PC-9 (cell line): ENCODE measurements around the gene MATK. TPM values are rescaled to one million over a fixed set of nuclear protein-coding genes. Genes with fewer than 3 reads are reported as not detected.

Source experiments
- BruUV-seq: library from RNA; stranded (reverse); fragments of 400-500 nt; replicated peaks from 2 replicates; lab custom pipeline; 2021; lab: Mats Ljungman, UMichigan
- CTCF ChIA-PET: fragments of 300-600 bp; sonication (Branson Sonifier 250); formaldehyde crosslinking; loops from one replicate; lab custom pipeline; 2022; ENCODE audit warnings: antibody characterized with exemption; lab: Charles Lee
- POLR2A ChIA-PET: fragments of 300-600 bp; sonication (Branson Sonifier 250); formaldehyde crosslinking; loops from one replicate; lab custom pipeline; 2022; ENCODE audit warnings: antibody characterized with exemption; ENCODE audit not compliant: unreplicated experiment; lab: Charles Lee
- DNase-seq, 2 experiments: peaks; one replicate each; pipeline versions ENCODE4 v3.0.0 to v3.0.0-alpha.2; 2015 to 2022; ENCODE audit warnings: mixed read lengths in 1 of 2
- H2AFZ ChIP-seq: fragments of 200-600 bp; sonication (generic); 2 replicates; pipeline ENCODE4 v1.8.1; 2017; ENCODE audit warnings: antibody characterized with exemption
- H3F3A ChIP-seq: fragments of 200-600 bp; sonication (generic); 2 replicates; pipeline ENCODE4 v1.8.1; 2017; ENCODE audit warnings: antibody characterized with exemption, mild to moderate bottlenecking, low read depth; ENCODE audit not compliant: insufficient read depth
- H3K27ac ChIP-seq: fragments of 200-600 bp; sonication (generic); 2 replicates; pipeline ENCODE4 v1.6.1; 2016; ENCODE audit warnings: mixed run types
- H3K27me3 ChIP-seq: fragments of 200-600 bp; sonication (generic); 2 replicates; pipeline ENCODE4 v1.6.1; 2016; ENCODE audit warnings: low read depth, mixed run types; ENCODE audit not compliant: insufficient read depth
- H3K36me3 ChIP-seq: fragments of 200-600 bp; sonication (generic); 2 replicates; pipeline ENCODE4 v1.6.1; 2016; ENCODE audit warnings: low read depth, mixed run types
- H3K4me1 ChIP-seq: fragments of 200-600 bp; sonication (generic); replicated peaks from 2 replicates; pipeline ENCODE4 v1.6.1; 2016; ENCODE audit warnings: mixed run types; ENCODE audit not compliant: insufficient read depth
- H3K4me2 ChIP-seq: fragments of 200-600 bp; sonication (generic); 2 replicates; pipeline ENCODE4 v1.6.1; 2017; ENCODE audit warnings: mixed run types
- H3K4me3 ChIP-seq: fragments of 200-600 bp; sonication (generic); 2 replicates; pipeline ENCODE4 v1.6.1; 2016; ENCODE audit warnings: mixed run types
- H3K79me2 ChIP-seq: fragments of 200-600 bp; sonication (generic); 2 replicates; pipeline ENCODE4 v1.6.1; 2017; ENCODE audit warnings: low read depth, mixed run types
- H3K9me2 ChIP-seq: fragments of 200-600 bp; sonication (generic); 2 replicates; pipeline ENCODE4 v1.8.1; 2017; ENCODE audit warnings: mild to moderate bottlenecking; ENCODE audit not compliant: insufficient read depth
- H3K9me3 ChIP-seq: fragments of 200-600 bp; sonication (generic); 2 replicates; pipeline ENCODE4 v1.8.1; 2016; ENCODE audit warnings: low read depth; ENCODE audit not compliant: insufficient read depth
- H4K20me1 ChIP-seq: fragments of 200-600 bp; sonication (generic); 2 replicates; pipeline ENCODE4 v1.8.1; 2017; ENCODE audit not compliant: insufficient read depth
- EZH2 ChIP-seq: fragments of 200-600 bp; sonication (generic); IDR thresholded peaks from 2 replicates; pipeline ENCODE4 v1.8.0; 2017; ENCODE audit warnings: antibody characterized with exemption, low read depth
- intact Hi-C: fragments of 100-400 bp; cut with micrococcal nuclease; formaldehyde crosslinking; loops from one replicate; pipeline ENCODE4 v1.10.0; 2022; ENCODE audit not compliant: unreplicated experiment
- total RNA-seq: library from RNA; stranded (reverse); gene quantifications from 2 replicates; pipeline ENCODE4 v1.2.3, GENCODE V29; 2021
- TF ChIP-seq, protein P1 (sequence below): fragments of 200-600 bp; sonication (generic); conservative IDR thresholded peaks from 2 replicates; pipeline ENCODE4 v1.6.1; 2017; ENCODE audit warnings: mixed run types, antibody characterized with exemption, mild to moderate bottlenecking, moderate library complexity

The MATK gene
- total RNA-seq, 1 experiment from 2014 or later, result not detected

DNA sequence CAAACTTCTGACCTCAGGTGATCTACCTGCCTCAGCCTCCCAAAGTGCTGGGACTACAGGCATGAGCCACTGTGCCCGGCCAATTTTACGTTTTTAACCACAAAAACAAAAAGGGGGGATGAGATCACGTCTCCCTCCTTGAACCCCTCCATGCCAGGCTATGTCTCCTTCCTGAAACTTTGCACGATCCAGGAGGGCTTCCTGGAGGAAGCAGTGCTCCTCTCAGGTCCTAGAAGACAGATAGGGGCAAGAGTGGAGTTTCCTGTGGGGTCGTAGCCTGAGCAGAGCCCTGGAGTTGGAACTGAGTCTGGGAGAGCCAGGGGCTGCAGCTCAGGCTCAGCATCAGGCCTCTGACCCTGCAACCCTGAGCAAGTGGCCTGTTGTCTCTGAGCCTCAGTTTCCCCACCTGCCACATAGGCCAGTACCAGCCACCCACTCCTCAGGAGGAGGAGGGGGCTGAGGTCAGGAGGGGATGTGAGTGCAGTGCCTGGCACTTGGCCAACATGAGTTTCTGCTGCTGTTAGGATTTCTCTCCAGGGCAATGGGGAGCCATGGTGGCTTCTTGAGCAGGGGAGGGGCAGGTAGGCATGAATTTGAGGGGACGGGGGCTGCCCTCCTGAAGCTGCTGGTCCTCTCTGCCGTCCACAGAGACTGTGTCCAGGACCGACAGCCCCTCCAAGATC lies 40.7 kb downstream of the MATK start:
- Histone ChIP-seq H4K20me1 (no peaks in the 10 kb centered on the region; the same call in 1 of the 2 replicates), H2AFZ (no peak overlapping the region), H3K9me2 (no peaks in the 10 kb centered on the region), H3K4me1 (no peaks in the 10 kb centered on the region), H3K79me2 (no peaks in the 10 kb centered on the region), H3F3A (no peaks in the 10 kb centered on the region), H3K4me2 (no peak overlapping the region), H3K9me3 (no peaks in the 10 kb centered on the region), H3K4me3 (no peak overlapping the region), H3K36me3 (no peaks in the 10 kb centered on the region), H3K27ac (no peak overlapping the region), H3K27me3 (no peaks in the 10 kb centered on the region)
- BruUV-seq, result no TSS peak
- CTCF ChIA-PET, result no interaction called here
- intact Hi-C loops, result no loop called here
- DNase-seq, result no peak
- POLR2A ChIA-PET, result no interaction called here
- TF ChIP-seq, protein P1, sequence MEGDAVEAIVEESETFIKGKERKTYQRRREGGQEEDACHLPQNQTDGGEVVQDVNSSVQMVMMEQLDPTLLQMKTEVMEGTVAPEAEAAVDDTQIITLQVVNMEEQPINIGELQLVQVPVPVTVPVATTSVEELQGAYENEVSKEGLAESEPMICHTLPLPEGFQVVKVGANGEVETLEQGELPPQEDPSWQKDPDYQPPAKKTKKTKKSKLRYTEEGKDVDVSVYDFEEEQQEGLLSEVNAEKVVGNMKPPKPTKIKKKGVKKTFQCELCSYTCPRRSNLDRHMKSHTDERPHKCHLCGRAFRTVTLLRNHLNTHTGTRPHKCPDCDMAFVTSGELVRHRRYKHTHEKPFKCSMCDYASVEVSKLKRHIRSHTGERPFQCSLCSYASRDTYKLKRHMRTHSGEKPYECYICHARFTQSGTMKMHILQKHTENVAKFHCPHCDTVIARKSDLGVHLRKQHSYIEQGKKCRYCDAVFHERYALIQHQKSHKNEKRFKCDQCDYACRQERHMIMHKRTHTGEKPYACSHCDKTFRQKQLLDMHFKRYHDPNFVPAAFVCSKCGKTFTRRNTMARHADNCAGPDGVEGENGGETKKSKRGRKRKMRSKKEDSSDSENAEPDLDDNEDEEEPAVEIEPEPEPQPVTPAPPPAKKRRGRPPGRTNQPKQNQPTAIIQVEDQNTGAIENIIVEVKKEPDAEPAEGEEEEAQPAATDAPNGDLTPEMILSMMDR, result no peak
- TF ChIP-seq EZH2, result no peak

DNA sequence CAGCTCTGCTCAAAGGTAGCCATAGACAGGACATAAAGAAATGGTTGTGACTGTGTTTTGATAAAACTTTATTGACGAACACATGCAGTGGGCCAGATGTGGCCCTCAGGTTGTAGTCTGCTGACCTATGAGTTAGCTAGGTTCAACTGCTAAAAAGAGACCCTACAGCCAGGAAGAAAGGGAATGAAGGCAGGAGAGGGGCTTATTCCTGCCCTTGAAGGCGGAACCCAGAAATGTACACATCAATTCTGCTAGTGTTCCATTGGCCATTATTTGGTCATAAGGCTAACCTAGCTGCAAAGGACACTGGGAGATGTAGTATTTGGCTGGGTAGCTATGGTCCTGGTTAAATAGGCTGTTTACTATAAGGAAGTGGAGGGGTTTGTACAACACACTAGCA lies 42.7 kb downstream of the MATK start:
- CTCF ChIA-PET, result interaction anchor here (0.6 kb wide), 1 partner anchor 666 kb away, joined by 13 read pairs; no protein-coding TSS in a partner anchor
- DNase-seq, result no peak

DNA sequence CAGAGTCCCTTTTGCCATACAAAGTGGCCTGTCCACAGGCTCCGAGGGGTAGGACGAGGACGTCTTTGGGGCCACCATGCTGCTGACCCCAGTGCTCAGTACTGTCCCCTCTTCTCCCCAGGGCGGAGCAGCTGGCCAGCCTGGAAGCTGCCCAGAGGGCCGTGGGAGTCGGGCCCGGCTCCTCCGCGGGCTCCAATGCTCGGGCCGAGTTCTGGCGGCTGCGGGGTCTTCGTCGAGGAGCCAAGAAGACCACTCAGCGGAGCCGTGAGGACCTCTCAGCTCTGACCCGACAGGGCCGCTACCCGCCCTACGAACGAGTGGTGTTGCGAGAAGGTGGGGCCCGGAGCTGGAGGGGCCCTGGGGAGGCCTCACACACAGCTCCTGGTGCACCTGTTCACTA lies 45.8 kb downstream of the MATK start:
- CTCF ChIA-PET, result no interaction called here
- DNase-seq, result no peak
- H3K9me2 ChIP-seq, result no peaks in the 10 kb centered on the region
- intact Hi-C loops, result no loop called here
- H3K27me3 ChIP-seq, result no peaks in the 10 kb centered on the region
- POLR2A ChIA-PET, result no interaction called here
- no peaks in the 10 kb centered on the region for H3K79me2 ChIP-seq
- H3K27ac ChIP-seq, result no peak overlapping the region
- no peak for TF ChIP-seq EZH2
- TF ChIP-seq, protein P1, result no peak
- BruUV-seq, result no TSS peak
- H4K20me1 ChIP-seq, result no peaks in the 10 kb centered on the region; the same call in 1 of the 2 replicates
- no peaks in the 10 kb centered on the region for H3K9me3 ChIP-seq
- no peak overlapping the region for H2AFZ ChIP-seq
- H3K4me1 ChIP-seq, result no peaks in the 10 kb centered on the region
- no peak overlapping the region for H3K4me3 ChIP-seq
- H3F3A ChIP-seq, result no peaks in the 10 kb centered on the region
- H3K36me3 ChIP-seq, result no peaks in the 10 kb centered on the region
- H3K4me2 ChIP-seq, result no peak overlapping the region

More for the DNA sequence above, 42.7 kb downstream of the MATK start:
- no peaks in the 10 kb centered on the region for H3K4me1 ChIP-seq
- H3K9me2 ChIP-seq, result no peaks in the 10 kb centered on the region
- no peak overlapping the region for H3K4me2 ChIP-seq
- intact Hi-C loops, result no loop called here
- no peak overlapping the region for H2AFZ ChIP-seq
- no peak overlapping the region for H3K27ac ChIP-seq
- H3K27me3 ChIP-seq, result no peaks in the 10 kb centered on the region
- TF ChIP-seq, protein P1, result no peak
- no peak for TF ChIP-seq EZH2
- no peaks in the 10 kb centered on the region for H3K36me3 ChIP-seq
- H3K9me3 ChIP-seq, result no peaks in the 10 kb centered on the region
- H3K79me2 ChIP-seq, result no peaks in the 10 kb centered on the region
- POLR2A ChIA-PET, result no interaction called here
- H4K20me1 ChIP-seq, result no peaks in the 10 kb centered on the region; the same call in 1 of the 2 replicates
- H3F3A ChIP-seq, result no peaks in the 10 kb centered on the region
- no TSS peak for BruUV-seq
- no peak overlapping the region for H3K4me3 ChIP-seq
